H1 (cell line): ENCODE results near the gene UPK3B. TPM values are rescaled to one million over a fixed set of nuclear protein-coding genes. Genes with fewer than 3 reads are reported as not detected.
A peak's percentile ranks its signal among the peaks of the same experiment; 100 is the strongest.

Source experiments
- CTCF ChIA-PET: fragments of 300-600 bp; sonication (Branson Sonifier 250); formaldehyde crosslinking; loops from one replicate; lab custom pipeline; 2021; ENCODE audit not compliant: partially characterized antibody; lab: Charles Lee
- POLR2A ChIA-PET: fragments of 300-600 bp; sonication (Branson Sonifier 250); formaldehyde crosslinking; loops from one replicate; lab custom pipeline; 2021; ENCODE audit warnings: inconsistent platforms; ENCODE audit not compliant: partially characterized antibody; lab: Charles Lee
- DNase-seq, 2 experiments: peaks; one replicate each; pipeline versions ENCODE4 v3.0.0 to v3.0.0-alpha.2; 2010 to 2022; ENCODE audit warnings: low spot score in 2 of 2, low read depth in 1 of 2, mixed read lengths in 1 of 2
- FAIRE-seq: peaks from 2 replicates; lab custom pipeline; 2011; peaks lifted over from hg19 to GRCh38; lab: Jason Lieb, UNC
- H2AFZ ChIP-seq: 2 replicates; pipeline ENCODE4 v1.8.1; 2012; ENCODE audit warnings: low read length, inconsistent platforms
- H2AK5ac ChIP-seq: 2 replicates; pipeline ENCODE4 v1.6.1; 2013; ENCODE audit warnings: low read depth, low read length
- H2BK120ac ChIP-seq: replicated peaks from 2 replicates; pipeline ENCODE3; 2013; ENCODE audit warnings: low read depth, low read length, inconsistent platforms
- H2BK12ac ChIP-seq: 2 replicates; pipeline ENCODE4 v1.6.1; 2013; ENCODE audit warnings: low read depth, low read length
- H2BK15ac ChIP-seq: 2 replicates; pipeline ENCODE4 v1.6.1; 2013; ENCODE audit warnings: low read length
- H2BK20ac ChIP-seq: 2 replicates; pipeline ENCODE4 v1.6.1; 2013; ENCODE audit warnings: low read length
- H2BK5ac ChIP-seq: 2 replicates; pipeline ENCODE4 v1.6.1; 2013; ENCODE audit warnings: low read depth, low read length
- H3K14ac ChIP-seq: 2 replicates; pipeline ENCODE4 v1.6.1; 2013; ENCODE audit warnings: inconsistent platforms; ENCODE audit not compliant: insufficient read length
- H3K18ac ChIP-seq: 2 replicates; pipeline ENCODE4 v1.6.1; 2013; ENCODE audit warnings: low read length; ENCODE audit errors: extremely low read depth
- H3K23ac ChIP-seq: 2 replicates; pipeline ENCODE4 v1.6.1; 2013; ENCODE audit warnings: inconsistent platforms; ENCODE audit not compliant: insufficient read length
- H3K23me2 ChIP-seq: 2 replicates; pipeline ENCODE4 v1.6.1; 2013; ENCODE audit warnings: low read depth, low read length
- H3K27ac ChIP-seq: 2 replicates; pipeline ENCODE4 v1.6.1; 2011; ENCODE audit warnings: low read depth, low read length, inconsistent platforms
- H3K27me3 ChIP-seq, 4 experiments: replicated peaks in 1 of 4; 1 replicate in 1 of 4; 2 replicates in 3 of 4; pipeline versions ENCODE4 v1.6.1 to v1.8.1; 2011 to 2013; ENCODE audit warnings: low read length in 3 of 4, mild to moderate bottlenecking in 3 of 4, inconsistent platforms in 2 of 4, mixed read lengths in 2 of 4, moderate library complexity in 1 of 4; ENCODE audit not compliant: control insufficient read depth in 3 of 4, insufficient read depth in 3 of 4; ENCODE audit errors: extremely low read depth in 1 of 4
- H3K36me3 ChIP-seq, 4 experiments: 2 replicates each; pipeline versions ENCODE4 v1.6.1 to v1.8.1; 2011 to 2013; ENCODE audit warnings: mild to moderate bottlenecking in 4 of 4, low read length in 3 of 4, moderate library complexity in 2 of 4, control low read depth in 1 of 4, inconsistent platforms in 1 of 4; ENCODE audit not compliant: insufficient read depth in 4 of 4, control insufficient read depth in 2 of 4
- H3K4ac ChIP-seq: replicated peaks from 2 replicates; pipeline ENCODE3; 2013; ENCODE audit warnings: low read length, low read depth, mixed read lengths, inconsistent platforms; ENCODE audit not compliant: insufficient read length
- H3K4me1 ChIP-seq, 4 experiments: replicated peaks in 1 of 4; 1 replicate in 1 of 4; 2 replicates in 3 of 4; pipeline versions ENCODE4 v1.6.1 to v1.8.1; 2011 to 2013; ENCODE audit warnings: low read length in 3 of 4, inconsistent platforms in 2 of 4, mixed read lengths in 1 of 4; ENCODE audit not compliant: insufficient read depth in 4 of 4, control insufficient read depth in 3 of 4
- H3K4me2 ChIP-seq, 2 experiments: 2 replicates each; pipeline versions ENCODE4 v1.6.1 to v1.8.1; 2011 to 2013; ENCODE audit warnings: low read depth in 2 of 2, low read length in 2 of 2, control low read depth in 1 of 2, inconsistent platforms in 1 of 2, mild to moderate bottlenecking in 1 of 2; ENCODE audit not compliant: insufficient read depth in 1 of 2
- H3K4me3 ChIP-seq, 4 experiments: fragments of 200-600, 300-600 bp in 1 of 4; sonication (generic), shearing (Covaris generic), sonication (Bioruptor Twin) in 1 of 4; 2 replicates each; pipeline versions ENCODE4 v1.5.1 to v1.8.1; 2011 to 2016; ENCODE audit warnings: low read length in 4 of 4, low read depth in 3 of 4, control low read depth in 2 of 4, inconsistent platforms in 2 of 4, mild to moderate bottlenecking in 2 of 4, mixed read lengths in 1 of 4, moderate library complexity in 1 of 4; ENCODE audit not compliant: insufficient read depth in 2 of 4; ENCODE audit errors: extremely low read depth in 1 of 4
- H3K56ac ChIP-seq: replicated peaks from 2 replicates; pipeline ENCODE3; 2013; ENCODE audit warnings: low read depth, mild to moderate bottlenecking, mixed read lengths, low read length, inconsistent platforms; ENCODE audit not compliant: insufficient read length
- H3K79me1 ChIP-seq: 2 replicates; pipeline ENCODE4 v1.6.1; 2013; ENCODE audit warnings: low read depth, low read length, control low read depth
- H3K79me2 ChIP-seq, 2 experiments: 2 replicates each; pipeline versions ENCODE4 v1.6.1 to v1.8.1; 2012 to 2013; ENCODE audit warnings: low read length in 2 of 2, mild to moderate bottlenecking in 2 of 2, inconsistent platforms in 1 of 2; ENCODE audit not compliant: insufficient read depth in 2 of 2, control insufficient read depth in 1 of 2
- H3K9ac ChIP-seq, 4 experiments: replicated peaks in 1 of 4; 1 replicate in 1 of 4; 2 replicates in 3 of 4; pipeline versions ENCODE4 v1.6.1 to v1.8.1; 2011 to 2013; ENCODE audit warnings: low read depth in 3 of 4, low read length in 3 of 4, control low read depth in 2 of 4, mild to moderate bottlenecking in 2 of 4, moderate library complexity in 2 of 4, inconsistent platforms in 1 of 4; ENCODE audit errors: extremely low read depth in 1 of 4
- H3K9me3 ChIP-seq, 2 experiments: 2 replicates each; pipeline versions ENCODE4 v1.6.1 to v1.8.1; 2012 to 2013; ENCODE audit warnings: mild to moderate bottlenecking in 2 of 2, moderate library complexity in 2 of 2, control low read depth in 1 of 2, inconsistent platforms in 1 of 2, low read depth in 1 of 2, low read length in 1 of 2, mixed read lengths in 1 of 2; ENCODE audit not compliant: insufficient read depth in 2 of 2
- H4K20me1 ChIP-seq, 2 experiments: replicated peaks in 1 of 2; 2 replicates each; pipeline versions ENCODE3 to v1.8.1; 2011 to 2013; ENCODE audit warnings: inconsistent platforms in 2 of 2, low read length in 2 of 2, mild to moderate bottlenecking in 1 of 2; ENCODE audit not compliant: insufficient read depth in 2 of 2, control insufficient read depth in 1 of 2
- H4K5ac ChIP-seq: 2 replicates; pipeline ENCODE4 v1.6.1; 2013; ENCODE audit warnings: low read length, low read depth, mixed read lengths, inconsistent platforms; ENCODE audit not compliant: insufficient read length
- H4K8ac ChIP-seq: 2 replicates; pipeline ENCODE4 v1.8.0; 2013; ENCODE audit warnings: mild to moderate bottlenecking, moderate library complexity, low read length, inconsistent platforms; ENCODE audit not compliant: insufficient read depth; ENCODE audit errors: extremely low read depth
- H4K91ac ChIP-seq: replicated peaks from 2 replicates; pipeline ENCODE3; 2013; ENCODE audit warnings: low read length, mixed read lengths, inconsistent platforms; ENCODE audit not compliant: insufficient read length
- BCL11A ChIP-seq, 2 experiments: IDR thresholded peaks; one replicate each; pipeline ENCODE4 v1.6.1; 2011; ENCODE audit warnings: low read depth in 2 of 2, low read length in 2 of 2, mild to moderate bottlenecking in 2 of 2
- CHD1 ChIP-seq: IDR thresholded peaks from 2 replicates; pipeline ENCODE4 v1.6.1; 2012; ENCODE audit warnings: low read depth, low read length, improper control_type of control experiment
- E2F6 ChIP-seq: IDR thresholded peaks from 2 replicates; pipeline ENCODE4 v1.6.1; 2012; ENCODE audit warnings: inconsistent platforms
- EGR1 ChIP-seq: IDR thresholded peaks from 2 replicates; pipeline ENCODE4 v1.6.1; 2011; ENCODE audit warnings: low read depth, low read length, borderline replicate concordance
- GABPA ChIP-seq: IDR thresholded peaks from 2 replicates; pipeline ENCODE4 v1.6.1; 2011; ENCODE audit warnings: mild to moderate bottlenecking, low read length, moderate library complexity, borderline replicate concordance; ENCODE audit not compliant: insufficient read depth
- MAFK ChIP-seq: IDR thresholded peaks from 2 replicates; pipeline ENCODE4 v1.6.1; 2012; ENCODE audit warnings: low read depth, mild to moderate bottlenecking, improper control_type of control experiment, low read length
- POU5F1 ChIP-seq: IDR thresholded peaks from 2 replicates; pipeline ENCODE4 v1.6.1; 2011; ENCODE audit warnings: low read depth, mild to moderate bottlenecking, low read length, moderate library complexity
- SIRT6 ChIP-seq: IDR thresholded peaks from one replicate; pipeline ENCODE4 v1.7.1; 2012; ENCODE audit warnings: low read length, inconsistent platforms
- SIX5 ChIP-seq: IDR thresholded peaks from 2 replicates; pipeline ENCODE4 v1.6.1; 2011; ENCODE audit warnings: mild to moderate bottlenecking, low read depth, low read length
- SP2 ChIP-seq: IDR thresholded peaks from 2 replicates; pipeline ENCODE4 v1.6.1; 2012; ENCODE audit warnings: mild to moderate bottlenecking, low read length, inconsistent platforms
- TCF12 ChIP-seq: IDR thresholded peaks from 2 replicates; pipeline ENCODE4 v1.6.1; 2011; ENCODE audit warnings: low read depth, mild to moderate bottlenecking, low read length
- TEAD4 ChIP-seq: IDR thresholded peaks from 2 replicates; pipeline ENCODE4 v1.6.1; 2012; ENCODE audit warnings: low read depth, low read length, inconsistent platforms, mixed read lengths
- WGBS, 2 experiments: shearing (Covaris generic) in 1 of 2; methylation state at CpG; one replicate each; pipeline versions ENCODE4 v1.1.6 to v1.1.7; 2013 to 2015; ENCODE audit warnings: low lambda C conversion rate in 2 of 2, mixed read lengths in 2 of 2, inconsistent platforms in 1 of 2, low coverage in 1 of 2, missing lambda C conversion rate in 1 of 2; ENCODE audit not compliant: insufficient replicate concordance in 2 of 2, insufficient coverage in 1 of 2, insufficient read length in 1 of 2; ENCODE audit errors: extremely low coverage in 1 of 2, missing lambda C conversion rate in 1 of 2; 5-methylcytosine and 5-hydroxymethylcytosine counted together
- polyA plus RNA-seq, 7 experiments: library from polyadenylated mRNA; depleted of rRNA in 3 of 7; stranded (reverse) in 5 of 7; unstranded in 2 of 7; fragments of >200 nt in 5 of 7; fragments of 200-250 nt in 2 of 7; gene quantifications; 1 replicate in 5 of 7; 2 replicates in 1 of 7; 4 replicates in 1 of 7; pipeline versions ENCODE4 v1.2.1 to v1.2.3, GENCODE V29; 2011 to 2013; ENCODE audit warnings: missing spikeins in 2 of 7, mixed read lengths in 2 of 7
- total RNA-seq: library from RNA; stranded (reverse); fragmentation: NEBNext Ultra II Directional; extraction: Animal tissue kit (Norgen Biotek cat#: 25700); gene quantifications from 2 replicates; pipeline ENCODE4 v1.2.1, GENCODE V29; 2021

UPK3B gene
- total and polyA plus RNA-seq, 2 of the 8 experiments (the other 6 are each of a cell fraction or from before 2014, with no cell fraction given) = 5.9 to 20.6 TPM

- no peaks in the 10 kb centered on the region for H3K23me2 ChIP-seq
- no peaks in the 10 kb centered on the region for H3K36me3 ChIP-seq
- TF ChIP-seq TEAD4 = no peak
- TF ChIP-seq TCF12 = no peak
- no peak for TF ChIP-seq POU5F1
- TF ChIP-seq EGR1 = no peak
- TF ChIP-seq MAFK = no peak
- no peak for TF ChIP-seq SIX5
- TF ChIP-seq CHD1 = no peak
- no peak for TF ChIP-seq E2F6
- TF ChIP-seq SIRT6 = no peak
- TF ChIP-seq BCL11A (IDR thresholded peaks at IDR 0.05; ENCODE audit: low read depth in 2 of 2, low read length in 2 of 2) = no peak
- TF ChIP-seq GABPA = no peak
- no peak for TF ChIP-seq SP2
Observed at GRCh38 chr7:76513817-76514799, 3.8 kb downstream of the UPK3B start.

More at GRCh38 chr7:76513817-76514799, 3.8 kb downstream of the UPK3B start:
- no peak overlapping the region for H3K4me2 ChIP-seq
- no peak for FAIRE-seq
- CTCF ChIA-PET = interaction anchor here (1.5 kb wide), 1 partner anchor 90 kb away, joined by 4 read pairs; no protein-coding TSS in a partner anchor
- H3K9me3 ChIP-seq = no peaks in the 10 kb centered on the region
- no peak overlapping the region for H3K56ac ChIP-seq
- H4K20me1 ChIP-seq = peaks cover 0 to 1% of the 10 kb centered on the region in 2 experiments
- no peaks in the 10 kb centered on the region for H3K79me2 ChIP-seq
- H2AK5ac ChIP-seq = no peak overlapping the region
- H3K4me3 ChIP-seq = no peak overlapping the region
- H3K23ac ChIP-seq = no peak overlapping the region
- H3K27ac ChIP-seq = no peak overlapping the region
- peaks cover 0 to 17% (median 11%) of the 10 kb centered on the region in 4 experiments; a peak in 6 of 7 replicates for H3K4me1 ChIP-seq
- 0 out of 2 replicates have a peak overlapping the region, but pooled peaks have one; percentile 5 for H4K8ac ChIP-seq
- no peak for DNase-seq
- no peak overlapping the region for H2BK15ac ChIP-seq
- no peak overlapping the region for H4K5ac ChIP-seq
- no peak overlapping the region for H3K14ac ChIP-seq
- no peak overlapping the region for H3K9ac ChIP-seq
- H2BK20ac ChIP-seq = no peak overlapping the region
- H3K4ac ChIP-seq = no peak overlapping the region
- H2BK12ac ChIP-seq = no peak overlapping the region
- H2BK5ac ChIP-seq = no peak overlapping the region
- H3K79me1 ChIP-seq = no peaks in the 10 kb centered on the region
- WGBS, 2 experiments = 87% methylated on average over 23 of the region's 29 CpGs; no CpG with 5 or more reads in 1 of the 2 experiments
- POLR2A ChIA-PET = no interaction called here
- no peak overlapping the region for H4K91ac ChIP-seq
- H3K18ac ChIP-seq = no peak overlapping the region
- no peak overlapping the region for H2AFZ ChIP-seq
- H3K27me3 ChIP-seq = no peaks in the 10 kb centered on the region
- no peak overlapping the region for H2BK120ac ChIP-seq
